Hepatocyte (in vitro differentiated cells): ENCODE results near the gene LINC01488.

Experiments
- EZH2 ChIP-seq: fragments of 200-600 bp; sonication (generic); IDR thresholded peaks from 2 replicates; pipeline ENCODE4 v1.6.1; 2016; ENCODE audit warnings: antibody characterized with exemption, mild to moderate bottlenecking, borderline replicate concordance
- EZH2phosphoT487 ChIP-seq: fragments of 200-600 bp; sonication (generic); IDR thresholded peaks from one replicate; pipeline ENCODE4 v1.6.1; 2018; ENCODE audit warnings: antibody characterized with exemption, mild to moderate bottlenecking, low read depth, moderate library complexity; ENCODE audit not compliant: unreplicated experiment, severe bottlenecking
- TF ChIP-seq, protein P1 (sequence below): fragments of 200-600 bp; sonication (generic); IDR thresholded peaks from 2 replicates; pipeline ENCODE4 v1.5.1; 2016; ENCODE audit warnings: antibody characterized with exemption, mild to moderate bottlenecking; ENCODE audit not compliant: poor library complexity

DNA sequence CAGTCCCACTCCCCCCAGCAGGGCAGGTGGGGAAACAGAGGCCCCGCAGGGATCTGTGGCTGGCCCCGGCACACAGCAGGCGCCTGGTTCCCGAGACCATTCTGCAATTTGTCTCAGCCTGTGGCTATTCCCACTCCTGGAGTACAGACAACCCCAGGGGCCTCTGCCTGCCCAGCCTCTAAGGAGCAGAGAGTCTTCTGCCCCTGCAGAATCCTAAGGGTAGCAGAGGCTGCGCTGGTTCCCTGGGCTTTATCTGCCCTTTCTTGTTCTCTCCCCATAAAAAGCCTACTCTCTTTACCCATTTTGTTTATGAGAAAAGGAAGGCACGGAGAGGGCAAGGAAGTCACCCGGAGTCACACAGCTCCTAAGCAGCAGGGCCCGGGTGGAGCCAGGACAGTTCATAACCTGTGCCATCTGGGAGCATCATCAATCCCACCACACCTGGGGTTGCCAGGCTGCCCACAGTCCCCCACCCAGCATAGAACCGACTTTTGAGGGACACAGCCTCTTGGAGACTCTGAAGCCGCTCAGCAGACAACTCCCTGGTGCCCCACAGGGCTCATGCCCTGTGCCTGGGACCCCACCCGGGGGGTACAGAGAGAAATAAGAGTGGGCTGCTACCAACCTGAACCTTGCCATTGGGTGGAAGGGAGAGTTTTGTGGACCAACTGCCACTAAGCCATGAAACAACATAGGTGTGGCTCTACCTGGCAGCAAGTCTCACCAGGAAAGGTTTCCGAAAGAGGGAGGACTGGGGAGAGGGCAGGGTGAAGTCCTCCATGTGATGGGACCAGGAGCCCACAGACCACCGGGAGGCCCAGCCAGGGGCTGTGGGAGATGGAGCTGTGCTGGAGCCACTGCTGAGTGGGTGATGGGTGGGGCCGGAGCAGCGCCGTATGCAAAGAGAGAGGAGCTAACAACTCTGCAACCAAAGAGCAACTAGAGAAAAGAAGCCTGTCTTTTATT is 17.2 kb upstream of the LINC01488 start:
- TF ChIP-seq, protein P1, sequence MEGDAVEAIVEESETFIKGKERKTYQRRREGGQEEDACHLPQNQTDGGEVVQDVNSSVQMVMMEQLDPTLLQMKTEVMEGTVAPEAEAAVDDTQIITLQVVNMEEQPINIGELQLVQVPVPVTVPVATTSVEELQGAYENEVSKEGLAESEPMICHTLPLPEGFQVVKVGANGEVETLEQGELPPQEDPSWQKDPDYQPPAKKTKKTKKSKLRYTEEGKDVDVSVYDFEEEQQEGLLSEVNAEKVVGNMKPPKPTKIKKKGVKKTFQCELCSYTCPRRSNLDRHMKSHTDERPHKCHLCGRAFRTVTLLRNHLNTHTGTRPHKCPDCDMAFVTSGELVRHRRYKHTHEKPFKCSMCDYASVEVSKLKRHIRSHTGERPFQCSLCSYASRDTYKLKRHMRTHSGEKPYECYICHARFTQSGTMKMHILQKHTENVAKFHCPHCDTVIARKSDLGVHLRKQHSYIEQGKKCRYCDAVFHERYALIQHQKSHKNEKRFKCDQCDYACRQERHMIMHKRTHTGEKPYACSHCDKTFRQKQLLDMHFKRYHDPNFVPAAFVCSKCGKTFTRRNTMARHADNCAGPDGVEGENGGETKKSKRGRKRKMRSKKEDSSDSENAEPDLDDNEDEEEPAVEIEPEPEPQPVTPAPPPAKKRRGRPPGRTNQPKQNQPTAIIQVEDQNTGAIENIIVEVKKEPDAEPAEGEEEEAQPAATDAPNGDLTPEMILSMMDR = no peak
- no peak for TF ChIP-seq EZH2
- TF ChIP-seq EZH2phosphoT487 = no peak
